HEK293T (cell line): ENCODE measurements around the gene STN1.

ENCODE experiments used
- CTCF ChIA-PET: fragments of 350-600 bp; formaldehyde crosslinking; extraction: SDS; loops from one replicate; lab custom pipeline; 2021; ENCODE audit warnings: antibody characterized with exemption, inconsistent platforms; lab: Yijun Ruan, JAX
- POLR2A ChIA-PET: fragments of 350-600 bp; formaldehyde crosslinking; extraction: SDS; loops from one replicate; lab custom pipeline; 2020; ENCODE audit warnings: antibody characterized with exemption, inconsistent platforms; lab: Yijun Ruan, JAX
- DNase-seq: peaks from one replicate; pipeline ENCODE4 v3.0.0; 2012; ENCODE audit warnings: mixed read lengths; ENCODE audit errors: extremely low spot score
- ARNT ChIP-seq: fragments of 450-650 bp; IDR thresholded peaks from 2 replicates; pipeline ENCODE4 v1.6.1; 2017; ENCODE audit warnings: mild to moderate bottlenecking
- BHLHE40 ChIP-seq: fragments of 450-650 bp; IDR thresholded peaks from 2 replicates; pipeline ENCODE4 v1.6.1; 2016; ENCODE audit warnings: mild to moderate bottlenecking, moderate library complexity, borderline replicate concordance
- CTBP1 ChIP-seq: fragments of 450-650 bp; IDR thresholded peaks from 2 replicates; pipeline ENCODE4 v1.6.1; 2016; ENCODE audit warnings: borderline replicate concordance
- ELF4 ChIP-seq: fragments of 450-650 bp; IDR thresholded peaks from 2 replicates; pipeline ENCODE4 v1.6.1; 2017; ENCODE audit warnings: antibody characterized with exemption
- FOXA1 ChIP-seq: fragments of 450-650 bp; IDR thresholded peaks from 2 replicates; pipeline ENCODE4 v1.6.1; 2016; ENCODE audit warnings: mild to moderate bottlenecking
- FOXK2 ChIP-seq: fragments of 450-650 bp; IDR thresholded peaks from 2 replicates; pipeline ENCODE4 v1.6.1; 2016; ENCODE audit warnings: mild to moderate bottlenecking
- FOXM1 ChIP-seq: fragments of 450-650 bp; IDR thresholded peaks from 2 replicates; pipeline ENCODE4 v1.6.1; 2017; ENCODE audit warnings: mild to moderate bottlenecking, borderline replicate concordance
- HDGF ChIP-seq: fragments of 450-650 bp; IDR thresholded peaks from 2 replicates; pipeline ENCODE4 v1.6.1; 2017; ENCODE audit warnings: antibody characterized with exemption, borderline replicate concordance
- L3MBTL2 ChIP-seq: fragments of 450-650 bp; conservative IDR thresholded peaks from 2 replicates; pipeline ENCODE4 v1.6.1; 2016; ENCODE audit warnings: mild to moderate bottlenecking
- LEF1 ChIP-seq: fragments of 450-650 bp; IDR thresholded peaks from 2 replicates; pipeline ENCODE4 v1.6.1; 2017; ENCODE audit warnings: mild to moderate bottlenecking, borderline replicate concordance
- NFRKB ChIP-seq: fragments of 450-650 bp; IDR thresholded peaks from 2 replicates; pipeline ENCODE4 v1.6.1; 2016; ENCODE audit warnings: mild to moderate bottlenecking, moderate library complexity
- SP1 ChIP-seq: fragments of 450-650 bp; IDR thresholded peaks from 2 replicates; pipeline ENCODE4 v1.6.1; 2017
- SUZ12 ChIP-seq: fragments of 450-650 bp; IDR thresholded peaks from 2 replicates; pipeline ENCODE4 v1.6.1; 2016; ENCODE audit warnings: mild to moderate bottlenecking
- TARDBP ChIP-seq: fragments of 450-650 bp; IDR thresholded peaks from 2 replicates; pipeline ENCODE4 v1.6.1; 2016
- ZNF384 ChIP-seq: fragments of 450-650 bp; IDR thresholded peaks from 2 replicates; pipeline ENCODE4 v1.6.1; 2016
- TF ChIP-seq, protein P1 (sequence below): fragments of 450-650 bp; IDR thresholded peaks from 2 replicates; pipeline ENCODE4 v1.6.1; 2016

Gene STN1

DNA sequence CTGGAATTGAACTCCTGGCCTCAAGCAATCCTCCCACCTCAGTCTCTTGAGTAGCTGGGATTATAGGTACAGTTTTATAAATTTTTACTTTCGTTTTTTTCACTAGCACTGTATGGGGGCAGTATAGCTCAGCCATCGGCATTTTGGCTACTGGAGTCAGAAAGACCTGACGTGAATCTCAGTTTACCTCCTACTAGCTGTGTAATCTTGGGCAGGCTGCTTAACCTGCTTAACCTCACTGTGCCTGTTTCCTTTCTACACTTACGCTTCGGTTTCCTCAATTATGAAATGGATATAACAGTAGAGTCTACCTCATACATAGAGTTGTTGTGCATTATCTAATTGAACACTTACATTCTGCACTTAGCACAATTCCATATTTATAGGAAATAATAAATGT lies 16.7 kb downstream of the STN1 start:
- CTCF ChIA-PET: interaction anchor here (1.1 kb wide), 1 partner anchor 14 kb away, joined by 4 read pairs; no protein-coding TSS in a partner anchor
- no peak for TF ChIP-seq FOXA1
- TF ChIP-seq, protein P1, sequence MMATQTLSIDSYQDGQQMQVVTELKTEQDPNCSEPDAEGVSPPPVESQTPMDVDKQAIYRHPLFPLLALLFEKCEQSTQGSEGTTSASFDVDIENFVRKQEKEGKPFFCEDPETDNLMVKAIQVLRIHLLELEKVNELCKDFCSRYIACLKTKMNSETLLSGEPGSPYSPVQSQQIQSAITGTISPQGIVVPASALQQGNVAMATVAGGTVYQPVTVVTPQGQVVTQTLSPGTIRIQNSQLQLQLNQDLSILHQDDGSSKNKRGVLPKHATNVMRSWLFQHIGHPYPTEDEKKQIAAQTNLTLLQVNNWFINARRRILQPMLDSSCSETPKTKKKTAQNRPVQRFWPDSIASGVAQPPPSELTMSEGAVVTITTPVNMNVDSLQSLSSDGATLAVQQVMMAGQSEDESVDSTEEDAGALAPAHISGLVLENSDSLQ: no peak
- TF ChIP-seq SUZ12: no peak
- no peak for TF ChIP-seq BHLHE40
- TF ChIP-seq SP1: no peak
- no peak for TF ChIP-seq ARNT
- no peak for TF ChIP-seq LEF1
- TF ChIP-seq CTBP1: no peak
- no peak for TF ChIP-seq NFRKB
- no peak for TF ChIP-seq ZNF384
- TF ChIP-seq FOXM1: no peak
- no peak for TF ChIP-seq TARDBP
- TF ChIP-seq L3MBTL2: no peak
- TF ChIP-seq ELF4: no peak
- no peak for TF ChIP-seq FOXK2
- TF ChIP-seq HDGF: no peak
- DNase-seq: no peak
- POLR2A ChIA-PET: no interaction called here

DNA sequence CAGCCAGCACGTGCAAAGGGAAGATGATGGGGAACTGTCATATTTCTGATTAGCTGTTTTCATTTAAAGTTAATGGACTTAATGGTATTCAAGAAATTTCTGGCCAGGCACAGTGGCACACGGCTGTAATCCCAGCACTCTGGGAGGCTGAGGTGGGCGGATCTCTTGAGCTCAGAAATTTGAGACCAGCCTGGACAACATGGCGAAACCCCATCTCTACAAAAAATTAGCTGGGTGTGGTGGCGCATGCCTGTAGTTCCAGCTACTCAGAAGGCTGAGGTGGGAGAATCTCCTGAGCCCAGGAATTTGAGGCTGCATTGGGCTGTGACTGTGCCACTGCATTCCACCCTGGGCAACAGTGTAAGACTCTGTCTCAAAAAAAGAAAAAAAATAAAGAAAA lies 18.7 kb downstream of the STN1 start:
- no peak for DNase-seq
- POLR2A ChIA-PET: no interaction called here
- CTCF ChIA-PET: interaction anchor here (0.7 kb wide), 4 partner anchors 30 to 306 kb away, joined by 3 read pairs; no protein-coding TSS in a partner anchor
- TF ChIP-seq SP1 (no peak), BHLHE40 (no peak), ELF4 (no peak), FOXA1 (no peak), LEF1 (no peak), ARNT (no peak), HDGF (no peak), CTBP1 (no peak), ZNF384 (no peak), NFRKB (no peak), L3MBTL2 (no peak), FOXM1 (no peak), TARDBP (no peak), SUZ12 (no peak), FOXK2 (no peak)
- TF ChIP-seq, protein P1: no peak

DNA sequence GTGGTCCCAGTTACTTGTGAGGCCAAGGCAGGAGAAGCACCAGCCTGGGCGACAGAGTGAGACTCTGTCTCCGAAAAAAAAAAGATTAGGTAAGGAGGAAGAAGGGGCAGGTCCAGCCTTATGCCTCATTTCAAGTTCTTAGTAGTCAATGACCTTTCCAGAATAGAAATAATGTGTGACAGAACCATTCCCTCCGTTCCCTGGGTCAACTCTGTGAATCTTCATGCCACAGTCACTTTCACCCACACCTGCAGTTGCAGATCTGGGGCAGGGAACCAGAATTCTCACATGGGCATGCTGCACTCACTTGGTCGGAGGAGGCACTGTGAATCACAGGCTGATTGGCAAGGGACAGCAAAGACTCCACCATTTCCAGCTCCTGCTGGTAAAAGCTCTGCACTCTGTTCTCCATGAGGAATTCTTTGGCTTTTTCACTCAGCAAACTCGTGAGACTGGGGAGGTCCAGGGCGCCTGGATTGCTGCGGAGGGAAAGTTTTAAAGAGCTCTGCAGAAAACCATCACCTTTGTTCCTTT lies 20.7 kb downstream of the STN1 start:
- ChIA-PET POLR2A (interaction anchor here (1.2 kb wide), 1 partner anchor 20 kb away, joined by 6 read pairs; the partner anchor contains the start of gene STN1), CTCF (no interaction called here)
- no peak for TF ChIP-seq NFRKB
- TF ChIP-seq SUZ12: no peak
- TF ChIP-seq, protein P1: no peak
- no peak for TF ChIP-seq ARNT
- no peak for TF ChIP-seq FOXM1
- no peak for DNase-seq

DNA sequence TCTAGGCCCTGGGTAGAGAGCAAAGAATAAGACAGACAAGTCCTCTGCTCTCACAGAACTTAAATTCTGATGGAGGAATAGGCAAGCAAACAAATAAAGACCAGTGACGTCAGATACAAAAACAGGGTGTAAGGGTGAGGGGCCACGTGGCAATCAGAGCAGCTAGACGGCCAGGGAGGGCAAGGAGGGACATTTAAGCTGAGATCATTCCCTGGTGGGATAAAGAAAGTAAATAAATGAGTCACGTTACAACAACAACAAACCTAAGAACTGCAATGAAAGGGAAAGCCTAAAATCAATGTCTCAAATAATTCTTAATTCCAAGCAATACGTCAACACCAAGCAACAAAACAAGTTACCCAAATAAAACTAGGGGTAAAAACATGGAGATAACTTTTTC lies 21.8 kb downstream of the STN1 start:
- TF ChIP-seq L3MBTL2 (0 out of 2 replicates have a peak, but pooled peaks have one; percentile 28), FOXA1 (no peak)
- ChIA-PET CTCF (interaction anchor here (0.6 kb wide), 1 partner anchor 8 kb away, joined by 5 read pairs; no protein-coding TSS in a partner anchor), POLR2A (interaction anchor here (2.3 kb wide), 1 partner anchor 12 kb away, joined by 7 read pairs; no protein-coding TSS in a partner anchor)
- no peak for DNase-seq

DNA sequence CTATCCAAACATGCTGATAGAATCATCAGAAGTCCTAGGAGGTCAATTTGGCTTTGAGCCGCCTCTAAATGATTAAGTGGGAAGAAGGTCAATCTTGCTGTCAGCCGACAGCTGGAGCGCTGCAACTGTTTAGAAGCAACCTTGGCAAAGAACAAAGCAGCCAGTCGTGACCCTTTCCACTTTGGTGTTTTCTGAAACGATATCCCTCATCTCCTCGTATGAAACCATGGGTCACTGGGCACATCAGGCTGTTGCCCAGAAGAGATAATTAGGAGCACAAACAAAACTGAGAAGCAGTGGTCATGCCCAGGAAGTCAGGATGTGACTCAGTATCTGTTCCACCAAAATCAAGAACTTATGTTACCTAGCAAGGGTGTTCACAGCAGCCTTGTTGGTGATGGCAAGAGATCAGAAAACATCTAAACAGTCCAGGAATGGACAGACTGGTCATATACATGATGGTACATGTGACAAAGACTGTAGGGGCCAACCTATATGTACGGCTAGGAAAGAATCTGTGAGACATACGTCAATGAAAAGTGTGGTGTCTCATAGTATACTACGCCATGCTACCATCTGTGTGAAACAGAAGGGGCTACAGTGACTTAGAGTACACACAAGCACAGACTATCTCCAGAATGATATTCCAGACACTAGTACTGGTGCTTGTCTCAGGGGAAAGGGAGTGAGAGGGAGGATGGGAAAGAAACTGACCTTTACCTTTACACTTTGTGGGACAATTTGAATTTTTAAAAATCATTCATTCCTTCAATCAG lies 22.4 kb downstream of the STN1 start:
- ChIA-PET POLR2A (interaction anchor here (2.0 to 2.3 kb wide), 2 partner anchors 12 to 72 kb away, joined by 7 to 8 read pairs; partner anchors contain the start of gene SLK), CTCF (interaction anchor here (0.6 to 0.8 kb wide), 2 partner anchors 8 to 88 kb away, joined by 3 to 5 read pairs; no protein-coding TSS in a partner anchor)
- no peak for TF ChIP-seq SUZ12
- no peak for TF ChIP-seq SP1
- no peak for TF ChIP-seq L3MBTL2
- TF ChIP-seq FOXM1: no peak
- TF ChIP-seq FOXK2: no peak
- no peak for TF ChIP-seq LEF1
- no peak for TF ChIP-seq ZNF384
- no peak for TF ChIP-seq ARNT
- TF ChIP-seq HDGF: no peak
- no peak for TF ChIP-seq BHLHE40
- no peak for TF ChIP-seq FOXA1
- no peak for TF ChIP-seq NFRKB
- TF ChIP-seq, protein P1: no peak
- TF ChIP-seq CTBP1: no peak
- TF ChIP-seq TARDBP: no peak
- TF ChIP-seq ELF4: no peak
- no peak for DNase-seq
